H1 (cell line): ENCODE measurements around the gene RFC1. TPM values are rescaled to one million over a fixed set of nuclear protein-coding genes. Genes with fewer than 3 reads are reported as not detected.

ENCODE experiments used
- CTCF ChIA-PET: fragments of 300-600 bp; sonication (Branson Sonifier 250); formaldehyde crosslinking; loops from one replicate; lab custom pipeline; 2021; ENCODE audit not compliant: partially characterized antibody; lab: Charles Lee
- POLR2A ChIA-PET: fragments of 300-600 bp; sonication (Branson Sonifier 250); formaldehyde crosslinking; loops from one replicate; lab custom pipeline; 2021; ENCODE audit warnings: inconsistent platforms; ENCODE audit not compliant: partially characterized antibody; lab: Charles Lee
- DNase-seq, 2 experiments: peaks; one replicate each; pipeline versions ENCODE4 v3.0.0 to v3.0.0-alpha.2; 2010 to 2022; ENCODE audit warnings: low spot score in 2 of 2, low read depth in 1 of 2, mixed read lengths in 1 of 2
- FAIRE-seq: peaks from 2 replicates; lab custom pipeline; 2011; peaks lifted over from hg19 to GRCh38; lab: Jason Lieb, UNC
- H2AFZ ChIP-seq: 2 replicates; pipeline ENCODE4 v1.8.1; 2012; ENCODE audit warnings: low read length, inconsistent platforms
- H2AK5ac ChIP-seq: 2 replicates; pipeline ENCODE4 v1.6.1; 2013; ENCODE audit warnings: low read depth, low read length
- H2BK120ac ChIP-seq: replicated peaks from 2 replicates; pipeline ENCODE3; 2013; ENCODE audit warnings: low read depth, low read length, inconsistent platforms
- H2BK12ac ChIP-seq: 2 replicates; pipeline ENCODE4 v1.6.1; 2013; ENCODE audit warnings: low read depth, low read length
- H2BK15ac ChIP-seq: 2 replicates; pipeline ENCODE4 v1.6.1; 2013; ENCODE audit warnings: low read length
- H2BK20ac ChIP-seq: 2 replicates; pipeline ENCODE4 v1.6.1; 2013; ENCODE audit warnings: low read length
- H2BK5ac ChIP-seq: 2 replicates; pipeline ENCODE4 v1.6.1; 2013; ENCODE audit warnings: low read depth, low read length
- H3K14ac ChIP-seq: 2 replicates; pipeline ENCODE4 v1.6.1; 2013; ENCODE audit warnings: inconsistent platforms; ENCODE audit not compliant: insufficient read length
- H3K18ac ChIP-seq: 2 replicates; pipeline ENCODE4 v1.6.1; 2013; ENCODE audit warnings: low read length; ENCODE audit errors: extremely low read depth
- H3K23ac ChIP-seq: 2 replicates; pipeline ENCODE4 v1.6.1; 2013; ENCODE audit warnings: inconsistent platforms; ENCODE audit not compliant: insufficient read length
- H3K23me2 ChIP-seq: 2 replicates; pipeline ENCODE4 v1.6.1; 2013; ENCODE audit warnings: low read depth, low read length
- H3K27ac ChIP-seq: 2 replicates; pipeline ENCODE4 v1.6.1; 2011; ENCODE audit warnings: low read depth, low read length, inconsistent platforms
- H3K27me3 ChIP-seq, 4 experiments: replicated peaks in 1 of 4; 1 replicate in 1 of 4; 2 replicates in 3 of 4; pipeline versions ENCODE4 v1.6.1 to v1.8.1; 2011 to 2013; ENCODE audit warnings: low read length in 3 of 4, mild to moderate bottlenecking in 3 of 4, inconsistent platforms in 2 of 4, mixed read lengths in 2 of 4, moderate library complexity in 1 of 4; ENCODE audit not compliant: control insufficient read depth in 3 of 4, insufficient read depth in 3 of 4; ENCODE audit errors: extremely low read depth in 1 of 4
- H3K36me3 ChIP-seq, 4 experiments: 2 replicates each; pipeline versions ENCODE4 v1.6.1 to v1.8.1; 2011 to 2013; ENCODE audit warnings: mild to moderate bottlenecking in 4 of 4, low read length in 3 of 4, moderate library complexity in 2 of 4, control low read depth in 1 of 4, inconsistent platforms in 1 of 4; ENCODE audit not compliant: insufficient read depth in 4 of 4, control insufficient read depth in 2 of 4
- H3K4ac ChIP-seq: replicated peaks from 2 replicates; pipeline ENCODE3; 2013; ENCODE audit warnings: low read length, low read depth, mixed read lengths, inconsistent platforms; ENCODE audit not compliant: insufficient read length
- H3K4me1 ChIP-seq, 4 experiments: replicated peaks in 1 of 4; 1 replicate in 1 of 4; 2 replicates in 3 of 4; pipeline versions ENCODE4 v1.6.1 to v1.8.1; 2011 to 2013; ENCODE audit warnings: low read length in 3 of 4, inconsistent platforms in 2 of 4, mixed read lengths in 1 of 4; ENCODE audit not compliant: insufficient read depth in 4 of 4, control insufficient read depth in 3 of 4
- H3K4me2 ChIP-seq, 2 experiments: 2 replicates each; pipeline versions ENCODE4 v1.6.1 to v1.8.1; 2011 to 2013; ENCODE audit warnings: low read depth in 2 of 2, low read length in 2 of 2, control low read depth in 1 of 2, inconsistent platforms in 1 of 2, mild to moderate bottlenecking in 1 of 2; ENCODE audit not compliant: insufficient read depth in 1 of 2
- H3K4me3 ChIP-seq, 4 experiments: fragments of 200-600, 300-600 bp in 1 of 4; sonication (generic), shearing (Covaris generic), sonication (Bioruptor Twin) in 1 of 4; 2 replicates each; pipeline versions ENCODE4 v1.5.1 to v1.8.1; 2011 to 2016; ENCODE audit warnings: low read length in 4 of 4, low read depth in 3 of 4, control low read depth in 2 of 4, inconsistent platforms in 2 of 4, mild to moderate bottlenecking in 2 of 4, mixed read lengths in 1 of 4, moderate library complexity in 1 of 4; ENCODE audit not compliant: insufficient read depth in 2 of 4; ENCODE audit errors: extremely low read depth in 1 of 4
- H3K56ac ChIP-seq: replicated peaks from 2 replicates; pipeline ENCODE3; 2013; ENCODE audit warnings: low read depth, mild to moderate bottlenecking, mixed read lengths, low read length, inconsistent platforms; ENCODE audit not compliant: insufficient read length
- H3K79me1 ChIP-seq: 2 replicates; pipeline ENCODE4 v1.6.1; 2013; ENCODE audit warnings: low read depth, low read length, control low read depth
- H3K79me2 ChIP-seq, 2 experiments: 2 replicates each; pipeline versions ENCODE4 v1.6.1 to v1.8.1; 2012 to 2013; ENCODE audit warnings: low read length in 2 of 2, mild to moderate bottlenecking in 2 of 2, inconsistent platforms in 1 of 2; ENCODE audit not compliant: insufficient read depth in 2 of 2, control insufficient read depth in 1 of 2
- H3K9ac ChIP-seq, 4 experiments: replicated peaks in 1 of 4; 1 replicate in 1 of 4; 2 replicates in 3 of 4; pipeline versions ENCODE4 v1.6.1 to v1.8.1; 2011 to 2013; ENCODE audit warnings: low read depth in 3 of 4, low read length in 3 of 4, control low read depth in 2 of 4, mild to moderate bottlenecking in 2 of 4, moderate library complexity in 2 of 4, inconsistent platforms in 1 of 4; ENCODE audit errors: extremely low read depth in 1 of 4
- H3K9me3 ChIP-seq, 2 experiments: 2 replicates each; pipeline versions ENCODE4 v1.6.1 to v1.8.1; 2012 to 2013; ENCODE audit warnings: mild to moderate bottlenecking in 2 of 2, moderate library complexity in 2 of 2, control low read depth in 1 of 2, inconsistent platforms in 1 of 2, low read depth in 1 of 2, low read length in 1 of 2, mixed read lengths in 1 of 2; ENCODE audit not compliant: insufficient read depth in 2 of 2
- H4K20me1 ChIP-seq, 2 experiments: replicated peaks in 1 of 2; 2 replicates each; pipeline versions ENCODE3 to v1.8.1; 2011 to 2013; ENCODE audit warnings: inconsistent platforms in 2 of 2, low read length in 2 of 2, mild to moderate bottlenecking in 1 of 2; ENCODE audit not compliant: insufficient read depth in 2 of 2, control insufficient read depth in 1 of 2
- H4K5ac ChIP-seq: 2 replicates; pipeline ENCODE4 v1.6.1; 2013; ENCODE audit warnings: low read length, low read depth, mixed read lengths, inconsistent platforms; ENCODE audit not compliant: insufficient read length
- H4K8ac ChIP-seq: 2 replicates; pipeline ENCODE4 v1.8.0; 2013; ENCODE audit warnings: mild to moderate bottlenecking, moderate library complexity, low read length, inconsistent platforms; ENCODE audit not compliant: insufficient read depth; ENCODE audit errors: extremely low read depth
- H4K91ac ChIP-seq: replicated peaks from 2 replicates; pipeline ENCODE3; 2013; ENCODE audit warnings: low read length, mixed read lengths, inconsistent platforms; ENCODE audit not compliant: insufficient read length
- EP300 ChIP-seq, 2 experiments: IDR thresholded peaks; 1 replicate in 1 of 2; 2 replicates in 1 of 2; pipeline ENCODE4 v1.6.1; 2011 to 2012; ENCODE audit warnings: low read depth in 2 of 2, low read length in 2 of 2, mild to moderate bottlenecking in 2 of 2, borderline replicate concordance in 1 of 2, inconsistent platforms in 1 of 2, moderate library complexity in 1 of 2
- GTF2F1 ChIP-seq: IDR thresholded peaks from 2 replicates; pipeline ENCODE4 v1.6.1; 2012; ENCODE audit warnings: low read depth, low read length, improper control_type of control experiment, borderline replicate concordance
- HDAC2 ChIP-seq, 2 experiments: fragments of 300-600 bp in 1 of 2; sonication (generic) in 1 of 2; IDR thresholded peaks; 2 replicates each; pipeline ENCODE4 v1.6.1; 2011 to 2012; ENCODE audit warnings: low read depth in 2 of 2, low read length in 2 of 2, mild to moderate bottlenecking in 2 of 2, moderate library complexity in 2 of 2, borderline replicate concordance in 1 of 2, inconsistent platforms in 1 of 2
- HDAC6 ChIP-seq: IDR thresholded peaks from one replicate; pipeline ENCODE4 v1.7.1; 2012; ENCODE audit warnings: low read depth, mild to moderate bottlenecking, inconsistent platforms, low read length, moderate library complexity
- PHF8 ChIP-seq: fragments of 200-600 bp; sonication (generic); conservative IDR thresholded peaks from 2 replicates; pipeline ENCODE4 v1.7.1; 2012; ENCODE audit warnings: low read depth, mild to moderate bottlenecking, inconsistent platforms, low read length, moderate library complexity
- RAD21 ChIP-seq, 2 experiments: IDR thresholded peaks in 1 of 2; conservative IDR thresholded peaks in 1 of 2; 2 replicates each; pipeline ENCODE4 v1.6.1; 2011; ENCODE audit warnings: low read depth in 2 of 2, low read length in 2 of 2, improper control_type of control experiment in 1 of 2, inconsistent platforms in 1 of 2, mild to moderate bottlenecking in 1 of 2, moderate library complexity in 1 of 2
- SIRT6 ChIP-seq: IDR thresholded peaks from one replicate; pipeline ENCODE4 v1.7.1; 2012; ENCODE audit warnings: low read length, inconsistent platforms
- SP1 ChIP-seq: IDR thresholded peaks from 2 replicates; pipeline ENCODE4 v1.6.1; 2011; ENCODE audit warnings: low read depth, low read length
- SP4 ChIP-seq: IDR thresholded peaks from 2 replicates; pipeline ENCODE4 v1.6.1; 2012; ENCODE audit warnings: low read length, inconsistent platforms
- TEAD4 ChIP-seq: IDR thresholded peaks from 2 replicates; pipeline ENCODE4 v1.6.1; 2012; ENCODE audit warnings: low read depth, low read length, inconsistent platforms, mixed read lengths
- ZNF274 ChIP-seq: IDR thresholded peaks from 2 replicates; pipeline ENCODE4 v1.7.0; 2012; ENCODE audit warnings: low read length, borderline replicate concordance; ENCODE audit errors: extremely low read depth
- WGBS, 2 experiments: shearing (Covaris generic) in 1 of 2; methylation state at CpG; one replicate each; pipeline versions ENCODE4 v1.1.6 to v1.1.7; 2013 to 2015; ENCODE audit warnings: low lambda C conversion rate in 2 of 2, mixed read lengths in 2 of 2, inconsistent platforms in 1 of 2, low coverage in 1 of 2, missing lambda C conversion rate in 1 of 2; ENCODE audit not compliant: insufficient replicate concordance in 2 of 2, insufficient coverage in 1 of 2, insufficient read length in 1 of 2; ENCODE audit errors: extremely low coverage in 1 of 2, missing lambda C conversion rate in 1 of 2; 5-methylcytosine and 5-hydroxymethylcytosine counted together
- polyA plus RNA-seq, 7 experiments: library from polyadenylated mRNA; depleted of rRNA in 3 of 7; stranded (reverse) in 5 of 7; unstranded in 2 of 7; fragments of >200 nt in 5 of 7; fragments of 200-250 nt in 2 of 7; gene quantifications; 1 replicate in 5 of 7; 2 replicates in 1 of 7; 4 replicates in 1 of 7; pipeline versions ENCODE4 v1.2.1 to v1.2.3, GENCODE V29; 2011 to 2013; ENCODE audit warnings: missing spikeins in 2 of 7, mixed read lengths in 2 of 7
- total RNA-seq: library from RNA; stranded (reverse); fragmentation: NEBNext Ultra II Directional; extraction: Animal tissue kit (Norgen Biotek cat#: 25700); gene quantifications from 2 replicates; pipeline ENCODE4 v1.2.1, GENCODE V29; 2021

Gene RFC1
- total and polyA plus RNA-seq, 2 of the 8 experiments (the other 6 are each of a cell fraction or from before 2014, with no cell fraction given) = 16.0 to 83.8 TPM

DNA sequence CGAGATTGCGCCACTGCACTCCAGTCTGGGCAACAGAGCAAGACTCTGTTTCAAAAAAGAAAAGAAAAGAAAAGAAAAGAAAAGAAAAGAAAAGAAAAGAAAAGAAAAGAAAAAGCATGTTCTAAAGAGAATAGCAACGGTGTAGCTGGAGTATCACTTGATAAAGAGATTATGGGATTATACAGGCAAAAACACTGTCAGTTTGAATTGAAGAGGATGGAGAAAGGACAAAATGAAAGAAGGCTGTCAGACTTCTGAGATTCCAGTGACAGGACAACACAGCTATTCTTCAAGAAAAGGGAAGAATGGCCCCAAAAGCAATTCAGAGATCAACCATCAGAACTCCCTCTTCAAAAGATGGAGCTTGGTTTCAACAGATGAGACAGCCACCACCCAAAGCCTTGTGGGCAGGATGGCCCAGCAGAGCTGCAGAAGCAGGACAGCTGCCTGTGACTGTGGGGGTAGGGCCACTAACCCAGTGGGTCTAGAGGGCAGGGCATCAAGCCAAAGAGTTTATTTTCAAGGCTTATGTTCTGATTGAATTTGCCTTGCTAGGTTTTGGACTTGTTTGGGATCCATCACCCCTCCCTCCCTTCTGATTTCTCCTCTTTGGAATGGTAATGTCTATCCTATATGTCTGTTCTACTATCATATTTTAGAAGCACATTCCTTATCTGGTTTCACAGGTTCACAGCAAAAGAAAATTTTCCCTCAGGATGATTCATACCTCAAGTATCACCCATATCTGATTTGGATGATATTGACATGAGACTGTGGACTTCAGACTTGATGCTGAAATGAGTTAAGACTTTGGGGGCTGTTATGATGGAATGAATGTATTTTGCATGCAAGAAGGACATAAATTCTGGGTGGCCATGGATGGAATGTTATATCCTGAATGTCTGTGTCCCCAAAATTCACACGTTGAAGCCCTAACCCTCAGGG lies 17.5 kb downstream of the RFC1 start:
- Histone ChIP-seq H3K14ac (no peak overlapping the region), H4K20me1 (peaks cover 3 to 4% of the 10 kb centered on the region in 2 experiments), H4K5ac (no peak overlapping the region), H3K27me3 (no peaks in the 10 kb centered on the region), H4K8ac (no peak overlapping the region), H3K9me3 (no peaks in the 10 kb centered on the region), H3K79me2 (peaks cover 0 to 69% of the 10 kb centered on the region in 2 experiments; a peak in 3 of 4 replicates), H3K9ac (no peak overlapping the region), H3K23ac (no peak overlapping the region), H3K4ac (no peak overlapping the region), H3K4me1 (no peaks in the 10 kb centered on the region), H2AK5ac (no peak overlapping the region), H3K79me1 (0 out of 2 replicates have a peak, but pooled peaks cover 2% of the 10 kb centered on the region), H2BK15ac (no peak overlapping the region), H2AFZ (no peak overlapping the region), H3K18ac (no peak overlapping the region), H2BK5ac (no peak overlapping the region), H3K23me2 (no peaks in the 10 kb centered on the region), H3K27ac (no peak overlapping the region), H2BK120ac (no peak overlapping the region), H3K4me2 (no peak overlapping the region), H2BK20ac (no peak overlapping the region), H4K91ac (no peak overlapping the region), H3K36me3 (peaks cover 0 to 20% (median 4%) of the 10 kb centered on the region in 4 experiments; a peak in 3 of 8 replicates), H3K56ac (no peak overlapping the region), H2BK12ac (no peak overlapping the region), H3K4me3 (no peak overlapping the region)
- FAIRE-seq (no peak), DNase-seq (no peak)
- POLR2A ChIA-PET = interaction anchor here (0.9 to 1.5 kb wide), 3 partner anchors 9 to 106 kb away, joined by 3 to 6 read pairs (median 3); no protein-coding TSS in a partner anchor
- 92% methylated on average over 4 of the region's 4 CpGs; no CpG with 5 or more reads in 1 of the 2 experiments for WGBS, 2 experiments
- CTCF ChIA-PET = no interaction called here
- TF ChIP-seq PHF8 = no peak
- TF ChIP-seq RAD21 (IDR thresholded peaks at IDR 0.05 in 1 of 2, conservative IDR thresholded peaks at IDR 0.05 in 1 of 2; ENCODE audit: low read depth in 2 of 2, low read length in 2 of 2) = no peak
- TF ChIP-seq SIRT6 = no peak
- TF ChIP-seq GTF2F1 = no peak
- no peak for TF ChIP-seq ZNF274
- no peak for TF ChIP-seq TEAD4
- TF ChIP-seq EP300 (IDR thresholded peaks at IDR 0.05; ENCODE audit: borderline replicate concordance in 1 of 2, low read depth in 2 of 2, low read length in 2 of 2) = no peak
- no peak for TF ChIP-seq HDAC2 (IDR thresholded peaks at IDR 0.05; ENCODE audit: borderline replicate concordance in 1 of 2, low read depth in 2 of 2, low read length in 2 of 2)
- no peak for TF ChIP-seq HDAC6
- TF ChIP-seq SP4 = no peak
- TF ChIP-seq SP1 = no peak
